ENCODE results near the gene ARL10.

DNA sequence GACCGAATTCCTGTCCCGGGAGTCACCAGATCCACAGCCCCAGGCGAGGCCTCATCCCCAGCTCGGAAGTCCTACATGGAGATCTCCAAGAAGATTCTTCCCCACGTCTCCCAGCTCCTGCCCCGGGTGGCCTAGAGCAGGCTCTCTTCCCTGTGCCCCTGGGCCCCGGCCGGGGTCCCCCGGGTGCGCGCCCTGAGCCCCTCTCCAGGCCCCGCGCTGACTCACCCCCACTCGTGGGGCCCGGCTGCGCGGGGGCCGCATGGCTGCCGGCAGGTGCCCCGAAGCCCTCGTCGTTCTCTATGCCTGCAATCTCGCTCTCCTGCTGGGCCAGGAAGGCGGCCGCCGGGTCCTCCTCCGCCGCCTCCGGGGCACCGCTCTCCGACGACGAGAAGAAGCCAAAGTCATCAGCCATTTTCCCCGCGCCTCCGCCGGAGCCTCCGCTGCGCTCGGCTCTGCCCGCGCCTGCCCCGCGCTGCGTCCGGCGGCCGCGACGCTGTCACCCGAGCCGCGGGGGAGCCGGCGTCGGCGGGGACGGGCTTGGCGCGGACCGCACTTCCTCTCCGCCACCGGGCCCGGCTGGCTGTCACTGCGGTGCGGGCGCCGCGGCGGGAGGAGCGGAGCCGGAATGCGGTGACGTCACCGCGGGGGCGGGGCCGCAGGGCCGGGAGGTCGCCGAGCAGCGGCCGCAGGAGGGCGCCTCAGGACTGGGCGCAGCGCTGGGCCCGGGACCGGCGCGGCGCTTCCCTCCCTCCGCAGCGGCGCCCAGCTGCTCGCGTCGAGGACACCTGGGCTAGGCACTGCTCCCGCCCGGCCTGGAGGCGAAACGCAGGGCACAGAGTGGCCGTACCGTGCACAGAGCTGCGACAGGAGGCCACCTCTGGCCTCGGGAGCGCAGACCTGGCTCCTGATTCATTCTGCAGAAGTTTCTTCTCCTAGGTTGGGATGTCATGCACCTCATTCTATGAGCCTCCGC is 51.0 kb downstream of the ARL10 start, which contains the start of gene CLTB:
- TF ChIP-seq ZNF785 (tag by site-specific recombination; IDR thresholded peaks at IDR 0.05) = 0 out of 2 replicates have a peak, but pooled peaks have one; percentile 40
- TF ChIP-seq, protein P1, sequence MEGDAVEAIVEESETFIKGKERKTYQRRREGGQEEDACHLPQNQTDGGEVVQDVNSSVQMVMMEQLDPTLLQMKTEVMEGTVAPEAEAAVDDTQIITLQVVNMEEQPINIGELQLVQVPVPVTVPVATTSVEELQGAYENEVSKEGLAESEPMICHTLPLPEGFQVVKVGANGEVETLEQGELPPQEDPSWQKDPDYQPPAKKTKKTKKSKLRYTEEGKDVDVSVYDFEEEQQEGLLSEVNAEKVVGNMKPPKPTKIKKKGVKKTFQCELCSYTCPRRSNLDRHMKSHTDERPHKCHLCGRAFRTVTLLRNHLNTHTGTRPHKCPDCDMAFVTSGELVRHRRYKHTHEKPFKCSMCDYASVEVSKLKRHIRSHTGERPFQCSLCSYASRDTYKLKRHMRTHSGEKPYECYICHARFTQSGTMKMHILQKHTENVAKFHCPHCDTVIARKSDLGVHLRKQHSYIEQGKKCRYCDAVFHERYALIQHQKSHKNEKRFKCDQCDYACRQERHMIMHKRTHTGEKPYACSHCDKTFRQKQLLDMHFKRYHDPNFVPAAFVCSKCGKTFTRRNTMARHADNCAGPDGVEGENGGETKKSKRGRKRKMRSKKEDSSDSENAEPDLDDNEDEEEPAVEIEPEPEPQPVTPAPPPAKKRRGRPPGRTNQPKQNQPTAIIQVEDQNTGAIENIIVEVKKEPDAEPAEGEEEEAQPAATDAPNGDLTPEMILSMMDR (tag by site-specific recombination; IDR thresholded peaks at IDR 0.05) = peak; percentile 75
- no peak for TF ChIP-seq ZNF747 (tag by site-specific recombination; IDR thresholded peaks at IDR 0.05)
- no peak for TF ChIP-seq ZNF133 (tag by site-specific recombination; IDR thresholded peaks at IDR 0.05)
- peak; percentile 73 for TF ChIP-seq ZBTB20 (tag by site-specific recombination; IDR thresholded peaks at IDR 0.05)

All from HEK293 (cell line).